Heart right ventricle (tissue), 16 donors: ENCODE results near the gene DNAH8. TPM values are rescaled to one million over a fixed set of nuclear protein-coding genes. Genes with fewer than 3 reads are reported as not detected.

Experiments
- ATAC-seq, 8 donors: fragments of 200-7000 bp; cut with Tn5 transposase; one replicate each; pipeline ENCODE4 v1.9.1; 2020; ENCODE audit warnings: mild to moderate bottlenecking in 8 of 8, moderate library complexity in 8 of 8, moderate number of reproducible peaks in 1 of 8
- DNase-seq, 2 donors: peaks; one replicate each; pipeline ENCODE4 v3.0.0-alpha.2; 2020
- H3K27ac ChIP-seq, 10 donors: fragments of 200-600 bp; sonication (generic) in 2 of 10; one replicate each; pipeline versions ENCODE4 v1.5.0 to v1.8.0; 2020 to 2022; ENCODE audit warnings: mild to moderate bottlenecking in 3 of 10
- H3K27me3 ChIP-seq, 7 donors: fragments of 200-600 bp; one replicate each; pipeline ENCODE4 v1.8.0; 2021 to 2022; ENCODE audit warnings: mild to moderate bottlenecking in 2 of 7
- H3K36me3 ChIP-seq, 9 donors: fragments of 200-600 bp; sonication (generic) in 1 of 9; one replicate each; pipeline versions ENCODE4 v1.5.0 to v1.8.0; 2020 to 2022; ENCODE audit warnings: mild to moderate bottlenecking in 2 of 9
- H3K4me1 ChIP-seq, 9 donors: fragments of 200-600 bp; sonication (generic) in 1 of 9; one replicate each; pipeline versions ENCODE4 v1.5.0 to v1.8.0; 2020 to 2022; ENCODE audit warnings: mild to moderate bottlenecking in 4 of 9
- H3K4me3 ChIP-seq, 10 donors: fragments of 200-600 bp; sonication (generic) in 2 of 10; one replicate each; pipeline versions ENCODE4 v1.5.0 to v1.8.0; 2020 to 2022; ENCODE audit warnings: mild to moderate bottlenecking in 7 of 10, moderate library complexity in 2 of 10
- H3K9me3 ChIP-seq, 11 donors: fragments of 200-600 bp in 10 of 11; sonication (generic) in 2 of 11; one replicate each; pipeline versions ENCODE4 v1.5.0 to v1.8.0; 2013 to 2022; ENCODE audit warnings: mild to moderate bottlenecking in 2 of 11, control low read depth in 1 of 11, moderate library complexity in 1 of 11
- WGBS, 2 donors: extraction: QIAGEN DNeasy Blood & Tissue Kit; methylation state at CpG; one replicate each; pipeline ENCODE4 v1.1.7; 2013; ENCODE audit warnings: inconsistent platforms in 1 of 2; 5-methylcytosine and 5-hydroxymethylcytosine counted together
- intact Hi-C, 10 donors: fragments of 100-400 bp; cut with DNase I; formaldehyde crosslinking; loops; one replicate each; pipeline versions ENCODE4 v1.11.1 to v1.14.2; 2022
- polyA plus RNA-seq, 2 donors: library from polyadenylated mRNA; stranded (reverse); fragments of 200-250 nt; gene quantifications; one replicate each; pipeline ENCODE4 v1.2.3, GENCODE V29; 2013
- total RNA-seq, 10 donors: library from RNA; stranded (reverse); fragmentation: NEBNext Ultra II Directional in 3 of 10; extraction: Animal tissue kit (Norgen Biotek cat#: 25700) in 3 of 10; gene quantifications; one replicate each; pipeline versions ENCODE4 v1.2.1 to v1.2.4, GENCODE V29; 2021 to 2023
- TF ChIP-seq, protein P1 (sequence below), 9 donors: fragments of 200-600 bp; sonication (generic) in 2 of 9; IDR thresholded peaks; one replicate each; pipeline versions ENCODE4 v1.5.0 to v1.8.0; 2021 to 2022; ENCODE audit warnings: antibody characterized with exemption in 9 of 9, mild to moderate bottlenecking in 5 of 9, moderate library complexity in 1 of 9
- donor health status: Arrhythmogenic right ventricular cardiomyopathy.
- donor health status: ischemic (EF 13 %, LVEDD 7.1; RV severe dilation, severe dysfunction).
- donor health status: healthy with polysubstance abuse.
- donor health status: DM: no; HTN: yes; CAD: no.
- donor health status: DM: no; HTN: no; CAD: no.
- donor health status: ischemic (EF 25% LVEDD 6.9; RV normal size, moderate dysfunction).
- donor health status: ischemic (EF 25% LVEDD 5.7; RV mildly dilated, moderate dysfunction).
- donor health status: healthy.
- donor health status: DM: yes; HTN: yes; CAD: no.
- donor health status: Ischemic cardiomyopathy.
- donor health status: ischemic (EF 35%, LVEDD 5.7; RV mildly dilated, moderate dysfunction).
- donor health status: nonischemic (EF 11% LVEDD 7.7; RV severe dilation, severe dysfunction).
- donor health status: DM: yes; HTN: yes; CAD: no.
- donor health status: PGD.
- donor health status: ischemic (EF 29% LVEDD 5.4; RV normal size, mild dysfunction).
- donor health status: nonischemic (EF 23%, LVEDD 6.1; RV moderate dilation, normal function).

Gene DNAH8
- total and polyA plus RNA-seq, 12 donors, result 0.02 to 0.09 (median 0.03) TPM; not detected in 8

GRCh38 chr6:38833320-38833719, 118.2 kb downstream of the DNAH8 start:
- Histone ChIP-seq H3K36me3 (no peaks in the 10 kb centered on the region), H3K9me3 (peaks cover 0 to 18% (median 0%) of the 10 kb centered on the region in 11 donors), H3K27me3 (no peaks in the 10 kb centered on the region), H3K4me3 (no peak overlapping the region), H3K27ac (no peak overlapping the region), H3K4me1 (no peaks in the 10 kb centered on the region)
- DNase-seq (no peak), ATAC-seq (no peak)
- TF ChIP-seq, protein P1, sequence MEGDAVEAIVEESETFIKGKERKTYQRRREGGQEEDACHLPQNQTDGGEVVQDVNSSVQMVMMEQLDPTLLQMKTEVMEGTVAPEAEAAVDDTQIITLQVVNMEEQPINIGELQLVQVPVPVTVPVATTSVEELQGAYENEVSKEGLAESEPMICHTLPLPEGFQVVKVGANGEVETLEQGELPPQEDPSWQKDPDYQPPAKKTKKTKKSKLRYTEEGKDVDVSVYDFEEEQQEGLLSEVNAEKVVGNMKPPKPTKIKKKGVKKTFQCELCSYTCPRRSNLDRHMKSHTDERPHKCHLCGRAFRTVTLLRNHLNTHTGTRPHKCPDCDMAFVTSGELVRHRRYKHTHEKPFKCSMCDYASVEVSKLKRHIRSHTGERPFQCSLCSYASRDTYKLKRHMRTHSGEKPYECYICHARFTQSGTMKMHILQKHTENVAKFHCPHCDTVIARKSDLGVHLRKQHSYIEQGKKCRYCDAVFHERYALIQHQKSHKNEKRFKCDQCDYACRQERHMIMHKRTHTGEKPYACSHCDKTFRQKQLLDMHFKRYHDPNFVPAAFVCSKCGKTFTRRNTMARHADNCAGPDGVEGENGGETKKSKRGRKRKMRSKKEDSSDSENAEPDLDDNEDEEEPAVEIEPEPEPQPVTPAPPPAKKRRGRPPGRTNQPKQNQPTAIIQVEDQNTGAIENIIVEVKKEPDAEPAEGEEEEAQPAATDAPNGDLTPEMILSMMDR (IDR thresholded peaks at IDR 0.05), result no peak
- intact Hi-C loops, result no loop called here
- WGBS, 2 donors, result 93% methylated on average over 1 of the region's 1 CpG

DNA sequence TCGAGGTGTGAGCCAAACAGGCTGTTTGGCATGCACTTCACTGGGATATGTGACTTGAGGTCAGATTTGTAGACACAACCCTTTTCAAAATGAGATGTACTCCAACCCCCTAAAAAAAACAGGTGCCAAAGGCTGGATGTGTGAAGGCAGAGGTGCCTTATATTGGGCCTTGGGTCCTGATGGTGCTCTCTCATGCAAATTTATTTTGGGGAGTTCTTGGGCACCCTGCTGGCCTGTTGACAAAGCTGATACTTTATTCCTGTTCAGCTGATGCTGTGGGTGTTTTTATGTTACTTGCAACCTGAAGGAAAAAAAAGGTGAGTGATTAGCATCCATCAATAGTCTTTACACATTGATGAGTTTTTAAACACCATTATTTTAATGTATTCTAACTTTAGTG, 121.5 kb downstream of the DNAH8 start:
- Histone ChIP-seq H3K9me3 (no peaks in the 10 kb centered on the region), H3K36me3 (no peaks in the 10 kb centered on the region), H3K27me3 (peaks cover 0 to 7% (median 0%) of the 10 kb centered on the region in 7 donors), H3K27ac (no peak overlapping the region), H3K4me3 (no peak overlapping the region), H3K4me1 (no peaks in the 10 kb centered on the region)
- DNase-seq (no peak), ATAC-seq (no peak)
- TF ChIP-seq, protein P1 (IDR thresholded peaks at IDR 0.05), result no peak
- intact Hi-C loops, result no loop called here
- 52 to 79% methylated on average over 1 of the region's 1 CpG for WGBS, 2 donors

DNA sequence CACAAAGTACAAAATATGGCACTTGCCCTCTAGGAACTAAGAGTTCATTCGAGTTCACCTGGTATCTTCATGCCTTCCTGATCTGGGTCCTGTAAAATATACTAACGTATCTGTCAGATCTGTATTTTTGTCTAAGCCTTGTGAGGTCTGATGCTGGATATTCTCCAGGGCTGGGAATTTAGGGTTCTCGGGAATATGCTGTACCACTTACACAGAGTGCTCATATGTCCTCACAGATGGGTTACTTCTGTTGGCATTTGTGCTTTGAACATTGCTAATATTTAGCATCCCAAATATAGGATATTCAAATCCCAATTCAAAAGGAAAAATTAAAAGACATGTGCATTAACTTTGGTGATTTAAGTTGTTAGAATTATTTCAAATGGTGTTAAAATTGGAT, 122.0 kb downstream of the DNAH8 start:
- Histone ChIP-seq H3K27ac (no peak overlapping the region), H3K9me3 (no peaks in the 10 kb centered on the region), H3K27me3 (peaks cover 0 to 8% (median 0%) of the 10 kb centered on the region in 7 donors), H3K4me3 (no peak overlapping the region), H3K36me3 (no peaks in the 10 kb centered on the region), H3K4me1 (no peaks in the 10 kb centered on the region)
- DNase-seq (no peak), ATAC-seq (no peak)
- WGBS, 2 donors, result 62 to 67% methylated on average over 3 of the region's 3 CpGs
- TF ChIP-seq, protein P1 (IDR thresholded peaks at IDR 0.05), result no peak
- intact Hi-C loops, result no loop called here

GRCh38 chr6:38843798-38844197, 128.7 kb downstream of the DNAH8 start:
- ATAC-seq (no peak), DNase-seq (no peak)
- no peaks in the 10 kb centered on the region for H3K36me3 ChIP-seq
- WGBS, 2 donors, result 78 to 86% methylated on average over 3 of the region's 3 CpGs
- no peaks in the 10 kb centered on the region for H3K4me1 ChIP-seq
- H3K27me3 ChIP-seq, result peaks cover 0 to 17% (median 5%) of the 10 kb centered on the region in 7 donors
- intact Hi-C loops, result no loop called here
- no peak overlapping the region for H3K27ac ChIP-seq
- no peak overlapping the region for H3K4me3 ChIP-seq
- TF ChIP-seq, protein P1 (IDR thresholded peaks at IDR 0.05), result no peak
- no peaks in the 10 kb centered on the region for H3K9me3 ChIP-seq
